ENCODE results near the gene ANKRD13D. TPM values are rescaled to one million over a fixed set of nuclear protein-coding genes. Genes with fewer than 3 reads are reported as not detected.
A peak's percentile ranks its signal among the peaks of the same experiment; 100 is the strongest.

ANKRD13D gene
- total and polyA plus RNA-seq, 2 of the 8 experiments (the other 6 are each of a cell fraction or from before 2014, with no cell fraction given), result 24.9 to 26.5 TPM

- H3K79me1 ChIP-seq (ENCODE audit: low read depth, low read length), result peaks cover 2% of the 10 kb centered on the region; the same call in 1 of the 2 replicates
- no peaks in the 10 kb centered on the region for H3K27me3 ChIP-seq (replicated peaks in 1 of 4; ENCODE audit: control insufficient read depth in 3 of 4, extremely low read depth in 1 of 4, insufficient read depth in 3 of 4, low read length in 3 of 4)
- H4K91ac ChIP-seq (replicated peaks; ENCODE audit: insufficient read length, low read length), result no peak overlapping the region
- no peak overlapping the region for H3K14ac ChIP-seq (ENCODE audit: insufficient read length)
- H4K8ac ChIP-seq (ENCODE audit: extremely low read depth, insufficient read depth, low read length), result no peak overlapping the region
- no peak overlapping the region for H2AFZ ChIP-seq (ENCODE audit: low read length)
- no peak overlapping the region for H2BK20ac ChIP-seq (ENCODE audit: low read length)
- ChIA-PET POLR2A (ENCODE audit: partially characterized antibody) (interaction anchor here (1.0 to 2.8 kb wide), 7 partner anchors 9 to 35 kb away, joined by 3 to 23 read pairs (median 4); no protein-coding TSS in a partner anchor), CTCF (ENCODE audit: partially characterized antibody) (interaction anchor here (0.6 to 3.7 kb wide), 12 partner anchors 10 to 358 kb away, joined by 3 to 26 read pairs (median 5); no protein-coding TSS in a partner anchor)
- no peak overlapping the region for H2BK15ac ChIP-seq (ENCODE audit: low read length)
- H3K4me2 ChIP-seq (ENCODE audit: insufficient read depth in 1 of 2, low read depth in 2 of 2, low read length in 2 of 2), result no peak overlapping the region
- no peak overlapping the region for H3K4me3 ChIP-seq (ENCODE audit: extremely low read depth in 1 of 4, insufficient read depth in 2 of 4, low read depth in 3 of 4, low read length in 4 of 4)
- H3K18ac ChIP-seq (ENCODE audit: extremely low read depth, low read length), result no peak overlapping the region
- FAIRE-seq, result no peak
- peaks cover 0 to 9% of the 10 kb centered on the region in 2 experiments for H4K20me1 ChIP-seq (replicated peaks in 1 of 2; ENCODE audit: control insufficient read depth in 1 of 2, insufficient read depth in 2 of 2, low read length in 2 of 2)
- no peak overlapping the region for H3K23ac ChIP-seq (ENCODE audit: insufficient read length)
- H2BK5ac ChIP-seq (ENCODE audit: low read depth, low read length), result no peak overlapping the region
- DNase-seq (ENCODE audit: low read depth in 1 of 2, low spot score in 2 of 2), result no peak
- H3K36me3 ChIP-seq (ENCODE audit: control insufficient read depth in 2 of 4, insufficient read depth in 4 of 4, low read length in 3 of 4), result peaks cover 64 to 88% (median 85%) of the 10 kb centered on the region in 4 experiments
- H3K27ac ChIP-seq (ENCODE audit: low read depth, low read length), result no peak overlapping the region
- no peak overlapping the region for H4K5ac ChIP-seq (ENCODE audit: insufficient read length, low read depth, low read length)
- no peaks in the 10 kb centered on the region for H3K9me3 ChIP-seq (ENCODE audit: insufficient read depth in 2 of 2, low read depth in 1 of 2, low read length in 1 of 2)
- no peaks in the 10 kb centered on the region; the same call in 1 of the 2 replicates for H3K23me2 ChIP-seq (ENCODE audit: low read depth, low read length)
- H3K79me2 ChIP-seq (ENCODE audit: control insufficient read depth in 1 of 2, insufficient read depth in 2 of 2, low read length in 2 of 2), result no peaks in the 10 kb centered on the region
- H2AK5ac ChIP-seq (ENCODE audit: low read depth, low read length), result no peak overlapping the region
- H2BK120ac ChIP-seq (replicated peaks; ENCODE audit: low read depth, low read length), result no peak overlapping the region
- H3K4me1 ChIP-seq (replicated peaks in 1 of 4; ENCODE audit: control insufficient read depth in 3 of 4, insufficient read depth in 4 of 4, low read length in 3 of 4), result no peaks in the 10 kb centered on the region
- H3K4ac ChIP-seq (replicated peaks; ENCODE audit: insufficient read length, low read depth, low read length), result no peak overlapping the region
- H2BK12ac ChIP-seq (ENCODE audit: low read depth, low read length), result no peak overlapping the region
- no peak overlapping the region for H3K9ac ChIP-seq (replicated peaks in 1 of 4; ENCODE audit: extremely low read depth in 1 of 4, low read depth in 3 of 4, low read length in 3 of 4)
- H3K56ac ChIP-seq (replicated peaks; ENCODE audit: insufficient read length, low read depth, low read length), result no peak overlapping the region
- 91% methylated on average over 4 of the region's 4 CpGs; no CpG with 5 or more reads in 1 of the 2 experiments for WGBS, 2 experiments (ENCODE audit: extremely low coverage in 1 of 2, insufficient coverage in 1 of 2, insufficient read length in 1 of 2, insufficient replicate concordance in 2 of 2, low coverage in 1 of 2, low lambda C conversion rate in 2 of 2, missing lambda C conversion rate in 1 of 2)
- no peak for TF ChIP-seq EP300 (IDR thresholded peaks at IDR 0.05; ENCODE audit: borderline replicate concordance in 1 of 2, low read depth in 2 of 2, low read length in 2 of 2)
- no peak for TF ChIP-seq NANOG (IDR thresholded peaks at IDR 0.05; ENCODE audit: insufficient read depth, low read depth, low read length, poor library complexity, severe bottlenecking)
- TF ChIP-seq POLR2A (IDR thresholded peaks at IDR 0.05; ENCODE audit: control extremely low read depth in 1 of 2, low read depth in 2 of 2, low read length in 2 of 2), result no peak
- TF ChIP-seq YY1 (IDR thresholded peaks at IDR 0.05; ENCODE audit: low read depth, low read length), result peak; percentile 50; the same call in 1 of the 2 replicates
- no peak for TF ChIP-seq HDAC2 (IDR thresholded peaks at IDR 0.05; ENCODE audit: borderline replicate concordance in 1 of 2, low read depth in 2 of 2, low read length in 2 of 2)
These were observed 36.3 kb upstream of the ANKRD13D start for GRCh38 chr11:67252831-67253239.
